ENCODE measurements around the gene ALG12. TPM values are rescaled to one million over a fixed set of nuclear protein-coding genes. Genes with fewer than 3 reads are reported as not detected.

The ALG12 gene
- total RNA-seq, 1 donor from 2014 or later: 26.2 TPM

DNA sequence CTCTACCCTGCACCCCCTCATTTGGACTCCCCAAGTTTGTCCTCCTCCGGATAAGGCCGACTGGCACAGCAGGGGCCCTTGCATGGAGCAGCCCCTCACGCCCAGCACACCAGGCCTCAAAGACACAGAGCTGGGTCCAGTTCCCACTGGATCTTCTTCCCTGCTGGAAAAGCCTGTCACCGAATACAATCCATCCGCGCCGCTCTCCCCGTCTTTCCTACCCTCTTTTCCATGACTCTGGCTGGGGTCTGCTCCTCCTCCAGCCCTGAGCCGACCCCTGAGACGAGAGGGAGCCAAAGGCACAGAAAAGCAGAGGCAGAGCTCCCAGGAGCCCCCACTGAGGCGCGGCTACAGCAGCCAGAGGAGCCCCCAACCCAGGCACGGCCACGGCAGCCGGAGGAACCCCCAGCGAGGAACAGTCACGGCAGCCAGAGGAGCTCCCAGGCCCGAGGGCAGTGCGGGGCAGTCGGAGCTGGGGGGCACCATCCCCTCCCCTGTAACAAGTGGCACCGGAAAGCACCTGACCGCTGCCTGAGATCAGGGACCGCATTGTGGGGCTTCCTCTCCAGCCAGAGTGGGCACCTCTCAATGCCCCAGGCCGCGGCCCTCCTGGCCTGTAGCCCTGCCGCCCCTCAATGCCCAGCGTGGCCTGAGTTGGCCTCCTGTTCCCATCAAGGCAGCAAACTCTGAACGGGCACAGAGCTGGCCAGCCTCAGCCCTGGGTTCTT, 12.0 kb downstream of the ALG12 start:
- FAIRE-seq: no peak
- no peak overlapping the region for H2AFZ ChIP-seq (ENCODE audit: low read depth, low read length)

GRCh38 chr22:49905465-49905864, 12.8 kb downstream of the ALG12 start:
- H3K4me1 Mint-ChIP-seq (ENCODE audit: low read depth, unreplicated experiment): no peaks in the 10 kb centered on the region
- Histone ChIP-seq H3K36me3 (ENCODE audit: insufficient read depth, low read length) (peaks cover 8% of the 10 kb centered on the region), H3K4me3 (ENCODE audit: insufficient read depth, low read depth, low read length) (no peak overlapping the region), H2AFZ (ENCODE audit: low read depth, low read length) (no peak overlapping the region), H4K20me1 (ENCODE audit: insufficient read depth, low read length) (peaks cover 60% of the 10 kb centered on the region), H3K27me3 (ENCODE audit: insufficient read depth, low read length) (no peaks in the 10 kb centered on the region), H3K4me2 (ENCODE audit: low read length) (no peak overlapping the region), H3K27ac (ENCODE audit: low read depth, low read length) (no peak overlapping the region), H3K9me3 (ENCODE audit: insufficient read depth, low read depth, low read length) (peaks cover 4% of the 10 kb centered on the region), H3K79me2 (ENCODE audit: insufficient read depth, low read length) (no peaks in the 10 kb centered on the region), H3K9ac (ENCODE audit: low read length) (no peak overlapping the region), H3K4me1 (ENCODE audit: insufficient read depth, low read length) (no peaks in the 10 kb centered on the region)
- H3K9me3 Mint-ChIP-seq (ENCODE audit: unreplicated experiment): peaks cover 2% of the 10 kb centered on the region
- H3K27me3 Mint-ChIP-seq (ENCODE audit: low read depth, unreplicated experiment): no peaks in the 10 kb centered on the region
- no peak overlapping the region for H3K4me3 Mint-ChIP-seq (ENCODE audit: unreplicated experiment)
- H3K27ac Mint-ChIP-seq (ENCODE audit: unreplicated experiment): no peak overlapping the region
- DNase-seq (ENCODE audit: low read depth) (no peak), FAIRE-seq (no peak)
- H3K36me3 Mint-ChIP-seq (ENCODE audit: low read depth, unreplicated experiment): peaks cover 17% of the 10 kb centered on the region
- TF ChIP-seq, protein P1, sequence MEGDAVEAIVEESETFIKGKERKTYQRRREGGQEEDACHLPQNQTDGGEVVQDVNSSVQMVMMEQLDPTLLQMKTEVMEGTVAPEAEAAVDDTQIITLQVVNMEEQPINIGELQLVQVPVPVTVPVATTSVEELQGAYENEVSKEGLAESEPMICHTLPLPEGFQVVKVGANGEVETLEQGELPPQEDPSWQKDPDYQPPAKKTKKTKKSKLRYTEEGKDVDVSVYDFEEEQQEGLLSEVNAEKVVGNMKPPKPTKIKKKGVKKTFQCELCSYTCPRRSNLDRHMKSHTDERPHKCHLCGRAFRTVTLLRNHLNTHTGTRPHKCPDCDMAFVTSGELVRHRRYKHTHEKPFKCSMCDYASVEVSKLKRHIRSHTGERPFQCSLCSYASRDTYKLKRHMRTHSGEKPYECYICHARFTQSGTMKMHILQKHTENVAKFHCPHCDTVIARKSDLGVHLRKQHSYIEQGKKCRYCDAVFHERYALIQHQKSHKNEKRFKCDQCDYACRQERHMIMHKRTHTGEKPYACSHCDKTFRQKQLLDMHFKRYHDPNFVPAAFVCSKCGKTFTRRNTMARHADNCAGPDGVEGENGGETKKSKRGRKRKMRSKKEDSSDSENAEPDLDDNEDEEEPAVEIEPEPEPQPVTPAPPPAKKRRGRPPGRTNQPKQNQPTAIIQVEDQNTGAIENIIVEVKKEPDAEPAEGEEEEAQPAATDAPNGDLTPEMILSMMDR (IDR thresholded peaks at IDR 0.05; ENCODE audit: insufficient read depth, low read depth, low read length): no peak
- TF ChIP-seq EZH2 (IDR thresholded peaks at IDR 0.05; ENCODE audit: insufficient read depth, low read length): no peak

More for the DNA sequence above, 12.0 kb downstream of the ALG12 start:
- H3K27ac Mint-ChIP-seq (ENCODE audit: unreplicated experiment): no peak overlapping the region
- H4K20me1 ChIP-seq (ENCODE audit: insufficient read depth, low read length): peaks cover 53% of the 10 kb centered on the region
- no peaks in the 10 kb centered on the region for H3K79me2 ChIP-seq (ENCODE audit: insufficient read depth, low read length)
- H3K9me3 ChIP-seq (ENCODE audit: insufficient read depth, low read depth, low read length): peaks cover 4% of the 10 kb centered on the region
- H3K36me3 Mint-ChIP-seq (ENCODE audit: low read depth, unreplicated experiment): peaks cover 17% of the 10 kb centered on the region
- H3K9me3 Mint-ChIP-seq (ENCODE audit: unreplicated experiment): peaks cover 2% of the 10 kb centered on the region
- no peak overlapping the region for H3K4me3 Mint-ChIP-seq (ENCODE audit: unreplicated experiment)
- H3K4me1 ChIP-seq (ENCODE audit: insufficient read depth, low read length): no peaks in the 10 kb centered on the region
- H3K27me3 Mint-ChIP-seq (ENCODE audit: low read depth, unreplicated experiment): no peaks in the 10 kb centered on the region
- peaks cover 8% of the 10 kb centered on the region for H3K36me3 ChIP-seq (ENCODE audit: insufficient read depth, low read length)
- no peaks in the 10 kb centered on the region for H3K27me3 ChIP-seq (ENCODE audit: insufficient read depth, low read length)
- H3K4me2 ChIP-seq (ENCODE audit: low read length): no peak overlapping the region
- TF ChIP-seq, protein P1 (IDR thresholded peaks at IDR 0.05; ENCODE audit: insufficient read depth, low read depth, low read length): no peak
- TF ChIP-seq EZH2 (IDR thresholded peaks at IDR 0.05; ENCODE audit: insufficient read depth, low read length): no peak
- no peaks in the 10 kb centered on the region for H3K4me1 Mint-ChIP-seq (ENCODE audit: low read depth, unreplicated experiment)
- DNase-seq (ENCODE audit: low read depth): no peak
- H3K27ac ChIP-seq (ENCODE audit: low read depth, low read length): no peak overlapping the region
- H3K9ac ChIP-seq (ENCODE audit: low read length): no peak overlapping the region
- H3K4me3 ChIP-seq (ENCODE audit: insufficient read depth, low read depth, low read length): no peak overlapping the region

GRCh38 chr22:49904040-49904369, 14.2 kb downstream of the ALG12 start:
- FAIRE-seq (no peak), DNase-seq (ENCODE audit: low read depth) (no peak)
- Mint-ChIP-seq H3K27ac (ENCODE audit: unreplicated experiment) (no peak overlapping the region), H3K36me3 (ENCODE audit: low read depth, unreplicated experiment) (peaks cover 21% of the 10 kb centered on the region), H3K27me3 (ENCODE audit: low read depth, unreplicated experiment) (no peaks in the 10 kb centered on the region), H3K4me1 (ENCODE audit: low read depth, unreplicated experiment) (no peaks in the 10 kb centered on the region), H3K4me3 (ENCODE audit: unreplicated experiment) (no peak overlapping the region), H3K9me3 (ENCODE audit: unreplicated experiment) (peaks cover 2% of the 10 kb centered on the region)
- TF ChIP-seq, protein P1 (IDR thresholded peaks at IDR 0.05; ENCODE audit: insufficient read depth, low read depth, low read length): no peak
- no peak for TF ChIP-seq EZH2 (IDR thresholded peaks at IDR 0.05; ENCODE audit: insufficient read depth, low read length)
- H3K4me2 ChIP-seq (ENCODE audit: low read length): no peak overlapping the region
- no peak overlapping the region for H3K9ac ChIP-seq (ENCODE audit: low read length)
- H3K4me1 ChIP-seq (ENCODE audit: insufficient read depth, low read length): no peaks in the 10 kb centered on the region
- peaks cover 4% of the 10 kb centered on the region for H3K9me3 ChIP-seq (ENCODE audit: insufficient read depth, low read depth, low read length)
- no peak overlapping the region for H2AFZ ChIP-seq (ENCODE audit: low read depth, low read length)
- H3K36me3 ChIP-seq (ENCODE audit: insufficient read depth, low read length): peaks cover 8% of the 10 kb centered on the region
- H3K4me3 ChIP-seq (ENCODE audit: insufficient read depth, low read depth, low read length): no peak overlapping the region
- H3K27me3 ChIP-seq (ENCODE audit: insufficient read depth, low read length): no peaks in the 10 kb centered on the region
- H3K79me2 ChIP-seq (ENCODE audit: insufficient read depth, low read length): no peaks in the 10 kb centered on the region
- no peak overlapping the region for H3K27ac ChIP-seq (ENCODE audit: low read depth, low read length)
- H4K20me1 ChIP-seq (ENCODE audit: insufficient read depth, low read length): peaks cover 60% of the 10 kb centered on the region
